Ecto neural progenitor cell (in vitro differentiated cells): ENCODE data around the gene SIAH2.

ENCODE experiments used
- DNase-seq: peaks from one replicate; pipeline ENCODE4 v3.0.0-alpha.2; 2018; ENCODE audit warnings: low spot score

Gene SIAH2

DNA sequence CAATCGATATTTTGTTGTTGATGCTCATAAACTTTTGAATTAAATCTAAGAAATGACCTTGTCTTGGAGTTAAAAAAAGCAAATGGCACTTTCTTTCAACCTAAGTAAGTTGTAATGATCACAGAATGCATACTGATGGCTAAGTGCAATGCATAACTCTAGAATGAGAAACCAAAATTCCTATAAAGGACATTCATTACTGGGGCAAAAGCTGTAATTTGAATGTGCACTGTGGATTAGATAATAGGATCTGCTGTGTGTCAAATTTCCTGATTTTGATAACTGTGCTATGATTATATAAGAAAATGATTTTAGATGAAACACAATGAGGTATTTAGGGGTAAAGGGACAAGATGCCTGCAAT, 14.3 kb downstream of the SIAH2 start:
- DNase-seq: no peak

DNA sequence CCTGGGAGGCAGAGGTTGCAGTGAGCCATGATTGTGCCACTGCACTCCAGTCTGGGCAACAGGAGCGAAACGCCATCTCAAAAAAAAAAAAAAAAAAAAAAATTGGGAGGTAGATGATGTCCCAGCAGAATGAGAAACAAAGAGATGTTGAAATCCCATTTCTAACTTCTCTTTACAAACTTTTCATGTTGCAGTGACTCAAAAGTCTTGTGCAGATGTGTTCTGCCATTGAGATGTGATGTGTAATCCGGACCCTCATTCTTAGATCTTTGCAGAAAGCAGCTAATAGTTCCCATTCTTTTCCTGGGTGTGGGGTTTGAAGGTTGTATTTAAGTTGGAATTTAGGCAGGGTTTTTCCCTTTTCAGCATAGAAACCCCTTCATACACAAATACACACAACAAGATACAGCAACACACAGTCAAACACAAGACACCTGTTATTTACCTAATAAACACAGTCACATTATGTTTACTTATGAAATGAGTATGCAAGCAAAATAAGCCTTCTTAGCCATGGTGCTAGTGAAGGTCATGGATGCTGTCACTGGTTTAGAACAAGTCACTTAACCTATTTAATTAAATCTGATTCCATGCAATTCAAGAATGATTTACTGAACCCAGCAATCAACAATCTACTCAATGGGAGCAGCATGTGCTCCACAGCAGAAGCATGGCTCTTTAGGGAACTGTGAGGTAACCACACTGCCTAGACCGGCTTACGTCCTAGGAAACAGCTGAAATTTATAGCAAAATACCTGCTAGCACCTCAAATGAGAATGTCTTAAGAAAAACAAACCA, 14.9 kb downstream of the SIAH2 start:
- no peak for DNase-seq

DNA sequence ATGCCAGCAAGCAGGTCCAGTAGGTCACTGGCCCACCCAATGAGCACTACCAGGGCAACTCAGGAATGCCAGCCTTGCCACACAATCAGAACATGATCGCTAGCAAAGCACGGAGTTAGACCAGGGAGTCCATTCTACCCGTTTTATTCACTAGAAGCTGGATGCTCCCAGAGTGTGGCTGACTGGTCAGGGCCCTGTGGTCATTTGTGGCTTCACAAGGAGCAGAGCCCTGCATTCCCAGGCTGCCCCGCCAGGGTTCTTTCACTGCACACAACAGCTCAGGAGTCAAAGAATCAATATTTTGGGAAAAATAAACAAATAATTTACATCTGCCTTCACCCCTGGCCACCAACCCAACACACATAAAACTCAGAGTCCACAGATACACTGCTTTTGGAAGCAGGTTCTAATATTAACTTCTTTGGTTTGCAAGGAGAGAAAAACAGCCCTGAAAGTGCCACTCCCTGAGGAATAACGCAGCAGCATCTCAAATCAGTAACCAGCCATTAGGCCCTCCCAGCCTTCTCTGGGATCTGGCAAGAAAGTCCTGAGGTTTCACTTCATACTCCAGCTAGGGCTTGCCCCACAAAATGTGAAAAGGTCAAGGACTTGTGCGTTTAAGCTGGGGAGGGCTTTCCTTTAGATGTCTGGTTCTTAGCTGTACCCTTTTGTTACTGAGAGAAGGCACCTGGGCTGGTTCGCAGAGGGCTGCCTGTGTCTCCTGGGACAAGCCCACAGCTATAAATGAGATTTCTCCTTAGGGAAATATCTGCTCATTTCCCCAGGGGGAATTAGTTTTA, 16.0 kb downstream of the SIAH2 start:
- DNase-seq: no peak

DNA sequence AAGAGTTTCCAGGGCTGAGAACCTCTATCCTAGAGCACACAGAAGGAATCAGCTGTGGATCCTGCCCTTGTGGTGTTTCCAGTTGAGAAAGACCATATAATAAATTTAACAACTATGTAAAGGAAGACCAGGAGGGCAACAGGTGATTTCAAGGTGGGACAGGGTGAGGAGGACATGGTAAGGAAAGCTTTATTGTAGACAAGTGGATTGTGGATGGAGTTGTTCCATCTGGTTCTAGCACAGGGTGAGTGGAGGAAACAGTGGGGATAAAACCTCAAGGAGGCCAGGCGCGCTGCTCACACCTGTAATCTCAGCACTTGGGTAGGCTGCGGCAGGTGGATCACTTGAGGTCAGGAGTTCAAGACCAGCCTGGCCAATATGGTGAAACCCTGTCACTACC, 17.1 kb downstream of the SIAH2 start:
- DNase-seq: no peak

DNA sequence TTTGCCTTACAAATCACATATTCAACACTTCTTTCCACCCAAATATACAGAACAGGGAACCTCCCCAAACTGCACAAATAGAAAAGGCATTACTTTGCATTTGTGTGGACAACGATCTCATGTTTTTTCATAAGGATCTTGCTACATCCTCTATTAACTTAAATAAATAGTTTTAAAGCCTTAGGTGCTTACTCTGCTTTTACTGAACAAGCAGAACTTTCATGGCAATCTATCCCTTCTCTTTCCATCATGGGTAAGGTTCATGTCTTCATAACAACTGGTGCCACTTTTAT, 18.1 kb downstream of the SIAH2 start:
- no peak for DNase-seq

DNA sequence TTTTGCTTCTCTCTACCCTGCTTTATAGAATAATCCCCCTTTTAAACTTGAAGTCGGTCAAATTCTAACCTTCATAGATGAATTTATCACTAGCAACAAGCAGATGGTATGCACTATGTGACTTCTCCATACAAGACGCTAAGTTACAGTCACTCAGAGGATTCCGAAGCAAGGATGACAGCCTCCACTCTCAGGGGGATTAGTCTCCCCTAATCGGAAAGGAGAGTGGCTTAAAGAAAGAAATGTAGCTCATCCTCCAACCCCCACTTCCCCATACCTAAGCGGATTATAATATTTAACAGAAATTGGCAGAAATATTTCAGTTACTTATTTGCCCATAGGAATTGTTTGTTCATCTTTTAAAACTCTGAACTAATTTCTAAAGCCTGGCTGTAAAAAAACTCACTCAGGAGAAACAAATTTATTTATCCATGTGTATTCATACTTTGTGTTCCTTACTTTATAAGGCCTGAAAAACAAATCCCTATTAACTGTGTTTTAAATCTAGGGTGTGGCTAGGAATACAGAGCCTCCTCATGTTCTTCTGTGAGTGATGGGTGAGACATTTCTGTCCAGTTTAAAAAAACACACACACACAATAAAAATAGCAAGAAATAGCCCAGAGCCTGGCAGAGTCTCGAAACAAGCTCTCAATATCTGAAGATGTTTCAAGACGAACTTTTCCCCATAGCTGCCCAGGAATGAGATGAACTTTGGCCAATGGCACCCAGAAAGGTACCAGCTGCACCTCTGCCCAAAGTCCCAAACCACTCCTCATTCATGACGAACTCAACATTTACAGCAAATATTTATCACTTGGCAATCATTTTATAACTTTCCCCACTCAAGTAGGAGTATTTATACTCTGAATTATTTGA, 18.7 kb downstream of the SIAH2 start:
- DNase-seq: no peak

DNA sequence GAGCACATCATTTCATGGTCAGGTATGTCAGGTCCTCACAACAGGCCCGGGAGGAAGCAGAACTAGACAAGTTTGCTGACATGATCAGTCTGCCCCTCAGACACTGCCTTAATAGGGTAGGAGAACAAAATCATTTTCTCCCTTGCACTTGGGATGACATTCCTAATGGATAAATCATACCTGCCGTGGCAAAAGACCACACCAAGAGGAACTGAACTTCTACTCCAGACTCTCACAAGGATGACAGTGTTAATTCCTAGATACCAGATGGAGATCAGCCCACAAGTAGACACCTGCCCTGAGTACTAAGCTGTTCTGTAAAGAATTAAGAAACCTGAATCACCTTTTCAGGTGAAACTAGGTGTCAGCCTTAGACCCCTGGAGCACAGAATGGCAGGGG, 19.5 kb downstream of the SIAH2 start:
- DNase-seq: no peak

DNA sequence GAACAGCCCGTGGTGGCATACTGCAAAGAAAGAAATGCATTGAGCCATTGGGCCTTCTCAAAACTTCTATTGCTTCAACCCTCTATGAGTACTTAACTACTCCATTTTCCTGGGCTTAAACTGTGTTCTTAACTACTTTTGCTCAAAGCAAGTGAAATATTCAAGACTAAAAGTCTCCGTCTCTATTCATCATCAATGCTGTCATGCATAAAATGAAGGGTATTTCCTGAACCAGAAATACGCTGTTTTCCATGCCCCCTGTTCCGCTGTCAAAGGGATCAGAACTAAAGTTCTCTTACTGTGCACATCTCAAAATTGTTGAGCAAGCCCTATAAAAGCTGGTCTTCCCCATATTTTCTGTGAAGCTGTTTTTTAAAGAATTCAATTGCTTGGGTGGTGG, 20.3 kb downstream of the SIAH2 start:
- no peak for DNase-seq

DNA sequence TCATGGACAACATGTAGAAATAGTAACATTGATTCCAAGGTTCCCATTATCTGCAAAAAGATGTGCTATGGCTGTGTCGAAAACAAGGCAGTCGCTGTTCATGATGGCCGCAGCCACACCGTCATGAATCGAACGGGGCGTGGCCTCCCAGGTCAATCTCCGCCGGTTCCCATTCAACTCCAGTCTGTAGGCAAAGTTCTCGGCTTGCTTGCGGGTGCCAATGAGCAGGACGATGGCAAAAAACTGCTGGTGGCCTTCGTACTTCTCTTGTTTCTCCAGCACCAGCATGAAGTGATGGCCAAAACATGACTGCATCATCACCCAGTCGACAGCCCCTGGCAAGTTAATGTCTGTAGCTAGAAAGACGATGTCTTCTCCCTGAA, 20.8 kb downstream of the SIAH2 start:
- DNase-seq: no peak

DNA sequence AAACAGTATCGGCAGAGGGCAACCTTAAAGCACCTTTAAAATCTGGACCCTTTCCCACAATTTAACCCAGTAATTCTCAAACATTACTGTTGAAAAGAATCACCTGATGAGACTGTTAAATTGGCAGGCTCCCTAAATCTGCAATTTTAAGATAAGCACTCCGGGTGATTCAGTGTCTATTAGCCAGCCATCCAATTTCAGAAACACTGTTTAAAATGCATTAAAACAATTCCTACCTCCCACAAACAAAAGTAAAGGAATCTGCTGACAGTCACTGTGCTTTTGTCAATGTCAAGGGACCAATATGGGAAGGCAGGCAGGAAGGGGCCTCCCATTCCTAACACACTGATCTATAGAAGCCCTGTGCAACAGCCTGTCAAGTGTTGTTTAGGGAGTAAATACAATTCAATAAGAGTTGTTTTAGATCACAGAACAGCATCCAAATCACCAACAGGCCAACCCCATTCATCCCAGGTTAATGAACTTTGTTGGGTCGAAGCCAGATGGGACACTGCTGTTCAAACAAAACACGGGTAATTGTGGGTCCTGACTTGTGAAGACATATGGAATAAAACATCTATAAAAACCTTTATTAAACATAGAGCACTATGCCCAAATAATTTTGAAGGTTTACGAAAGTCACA, 21.4 kb downstream of the SIAH2 start:
- DNase-seq: no peak

DNA sequence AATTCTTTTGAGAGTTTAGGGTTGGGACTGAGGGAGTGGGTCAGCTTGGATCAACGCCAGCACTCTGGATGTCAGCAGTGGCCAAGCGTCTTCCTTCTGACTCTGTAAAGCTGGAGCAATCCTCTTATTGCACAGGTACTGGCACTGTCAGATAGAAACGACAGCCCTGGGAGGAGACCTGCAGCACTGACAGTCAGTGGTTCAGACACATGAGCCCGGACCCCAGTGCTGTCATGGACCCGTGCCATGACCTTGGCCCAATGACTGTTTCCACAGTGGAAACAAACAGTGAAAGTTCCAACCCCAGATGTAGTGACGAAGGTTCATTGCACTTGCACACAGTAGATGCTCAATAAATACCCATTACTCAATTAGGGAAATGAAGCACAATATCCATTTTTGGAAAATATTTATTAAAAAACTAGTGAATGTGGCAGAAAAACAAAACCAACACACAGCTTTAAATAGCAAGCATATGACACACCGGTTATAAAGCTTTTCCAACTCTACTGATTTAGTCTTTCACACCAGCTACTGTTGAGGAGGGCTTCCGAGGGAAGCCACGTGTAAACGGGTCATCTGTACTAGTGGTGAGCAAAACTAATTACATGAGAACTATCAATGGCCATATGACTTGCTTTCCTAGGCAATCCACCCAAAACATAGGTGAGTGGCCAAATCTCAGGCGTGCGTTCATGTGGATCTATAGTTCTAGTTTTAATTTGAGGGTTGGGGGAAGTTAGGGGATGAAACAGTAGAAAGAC, 22.1 kb downstream of the SIAH2 start:
- no peak for DNase-seq

DNA sequence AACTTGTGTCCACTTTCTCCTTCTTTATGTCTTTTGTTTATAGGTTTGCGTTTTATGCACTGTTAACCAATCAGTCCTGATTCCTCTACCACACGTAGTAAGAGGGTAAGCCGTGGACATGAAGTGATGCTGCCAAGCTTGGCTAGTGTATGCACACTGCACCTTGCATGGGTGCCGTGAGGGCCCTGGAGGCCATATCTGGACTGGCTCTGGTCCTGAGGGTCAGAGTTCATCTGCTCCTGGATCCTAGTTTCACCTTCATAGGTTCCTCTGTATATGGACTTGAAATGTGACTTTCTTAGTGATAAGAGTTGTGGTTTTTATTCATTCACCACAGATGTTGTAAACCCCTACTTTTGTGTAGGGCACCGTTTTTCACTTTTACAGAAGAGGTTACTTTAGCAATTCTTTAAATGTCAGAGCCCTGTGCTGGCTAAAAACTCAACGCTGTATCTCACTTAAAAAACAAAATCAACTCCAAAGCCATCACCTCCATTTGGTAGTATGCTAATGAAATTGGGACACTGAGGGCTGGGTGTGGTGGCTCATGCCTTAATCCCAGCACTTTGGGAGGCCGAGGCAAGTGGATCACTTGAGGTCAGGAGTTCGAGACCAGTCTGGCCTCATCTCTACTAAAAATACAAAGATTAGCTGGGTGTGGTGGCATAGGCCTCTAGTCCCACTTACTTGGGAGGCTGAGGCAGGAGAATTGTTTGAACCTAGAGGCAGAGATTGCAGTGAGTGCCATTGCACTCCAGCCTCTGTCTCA, 22.9 kb downstream of the SIAH2 start:
- no peak for DNase-seq

DNA sequence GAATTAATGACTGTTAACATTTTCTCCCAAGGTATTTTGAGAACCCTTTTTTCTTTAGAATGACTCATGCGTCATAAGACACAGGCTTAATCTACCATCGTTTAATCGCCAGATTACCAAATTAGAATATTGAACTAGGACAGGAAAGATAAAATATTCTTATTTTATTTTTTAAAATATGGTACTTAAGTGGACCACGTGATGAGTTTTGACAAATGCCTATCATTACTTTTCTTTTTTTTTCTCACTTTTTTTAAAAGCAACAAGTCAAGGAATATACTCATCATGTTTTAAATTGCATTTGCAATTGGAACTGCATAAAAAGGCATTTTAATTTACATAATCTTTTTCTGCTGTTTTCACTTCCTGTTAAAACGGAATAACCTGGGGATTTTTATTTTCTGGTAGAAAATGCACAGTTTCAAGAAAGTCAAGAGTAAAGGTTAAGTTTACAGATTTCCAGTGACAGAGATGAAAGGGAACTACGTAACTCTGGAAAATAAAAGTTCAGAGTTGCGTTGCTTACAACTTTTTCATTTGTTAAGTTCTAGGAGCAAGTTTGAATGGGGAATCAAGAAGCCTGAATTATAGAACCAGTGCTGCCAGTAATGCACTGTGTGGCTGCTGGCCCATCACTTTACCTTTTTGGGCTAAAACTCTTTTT, 23.6 kb downstream of the SIAH2 start:
- no peak for DNase-seq

DNA sequence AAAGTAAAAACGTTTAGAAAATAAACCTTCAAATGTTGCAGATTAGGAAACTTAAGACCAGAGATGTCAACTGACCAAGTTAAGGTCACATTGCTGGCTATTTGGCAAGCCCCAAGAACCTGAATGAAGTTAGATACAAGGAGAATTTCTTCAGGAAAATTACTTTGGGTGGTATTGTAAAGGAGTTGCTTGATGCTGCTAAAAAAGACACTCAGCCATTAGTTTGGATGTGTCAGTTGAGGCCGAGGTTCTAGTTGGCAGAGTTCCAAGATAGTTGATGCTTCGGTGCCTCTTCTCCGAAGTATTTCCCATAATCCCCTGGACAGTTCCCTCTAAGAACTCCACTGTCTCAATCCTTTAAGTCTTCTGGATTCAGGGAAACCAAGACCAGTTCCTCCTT, 24.3 kb downstream of the SIAH2 start:
- no peak for DNase-seq

DNA sequence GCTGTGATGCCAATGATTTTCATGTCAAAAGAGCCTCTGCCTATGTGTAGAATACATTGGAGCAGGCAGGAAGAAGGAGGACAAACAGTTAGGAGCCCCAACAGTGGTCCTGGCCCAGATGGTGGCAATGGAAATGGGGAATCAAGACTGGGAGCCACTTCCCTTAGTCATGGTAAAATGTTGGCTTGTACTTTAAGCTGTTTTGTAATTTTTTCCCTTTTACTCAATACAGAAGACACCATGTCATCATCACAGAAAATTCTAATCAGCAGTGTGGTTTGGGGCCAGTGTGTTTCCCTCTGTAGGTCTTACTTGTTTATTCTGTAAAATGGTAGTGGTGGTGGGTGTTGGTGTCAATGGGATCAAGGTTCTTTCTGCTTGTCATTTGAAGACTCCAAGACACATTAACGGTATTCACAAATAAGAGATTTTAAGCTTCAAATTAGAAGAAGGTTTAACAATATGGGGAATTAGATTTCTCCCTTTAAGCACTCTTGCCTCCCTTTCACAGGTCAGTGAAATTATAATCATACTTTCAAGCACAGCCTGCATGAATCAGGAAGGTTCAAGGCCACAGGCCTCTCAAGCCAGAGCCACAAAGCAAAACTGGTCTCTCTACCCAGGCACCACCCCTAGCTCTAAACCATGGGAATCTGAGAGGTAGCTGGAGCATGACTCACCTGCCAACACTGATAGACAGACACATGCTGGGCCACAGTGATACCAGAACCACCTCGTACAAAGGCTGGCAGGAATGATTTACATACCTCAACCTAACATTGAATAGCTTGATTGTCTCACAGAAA, 24.9 kb downstream of the SIAH2 start:
- DNase-seq: no peak

DNA sequence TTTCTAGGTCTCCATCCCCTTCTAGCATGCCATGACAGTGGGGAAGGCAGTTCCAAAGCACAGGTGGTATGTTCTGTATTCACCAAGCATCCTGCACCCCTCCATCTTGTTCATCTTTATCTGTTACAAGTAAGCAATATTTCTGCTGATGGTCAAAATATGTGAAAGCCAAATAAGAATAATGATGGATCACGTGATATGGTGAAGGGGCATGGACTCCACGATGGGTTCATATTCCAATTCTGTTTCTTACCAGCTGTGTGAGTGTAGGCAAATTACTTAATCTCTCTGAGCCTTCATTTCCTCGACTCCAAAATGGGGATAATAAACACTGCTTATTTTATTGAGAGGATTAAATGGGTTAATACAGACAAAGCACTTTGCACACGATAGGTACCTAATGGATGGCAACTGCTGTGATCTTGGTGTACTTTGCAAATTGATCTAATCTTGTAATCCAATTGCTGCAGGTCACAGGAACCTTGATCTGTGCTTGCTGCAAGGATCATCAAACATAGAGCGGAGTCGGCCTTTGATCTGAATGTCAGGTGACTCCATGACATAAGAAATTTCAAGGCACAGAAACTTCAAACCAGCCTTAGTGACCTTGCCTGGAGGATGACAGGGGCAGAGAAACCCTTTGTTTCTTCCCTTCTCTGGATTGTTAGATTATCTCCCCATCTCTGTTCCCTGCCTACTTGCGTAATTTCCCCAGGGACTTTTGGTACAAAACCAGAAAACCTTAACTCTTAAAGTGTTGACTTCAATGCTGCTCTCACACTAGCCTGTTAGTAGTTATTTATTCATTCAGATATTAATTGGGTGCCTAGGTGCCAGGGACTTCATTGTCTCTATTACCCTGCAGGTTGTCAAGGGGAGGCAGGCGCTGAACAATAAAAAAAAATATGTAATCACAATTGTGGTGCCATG, 25.8 kb downstream of the SIAH2 start:
- DNase-seq: no peak

DNA sequence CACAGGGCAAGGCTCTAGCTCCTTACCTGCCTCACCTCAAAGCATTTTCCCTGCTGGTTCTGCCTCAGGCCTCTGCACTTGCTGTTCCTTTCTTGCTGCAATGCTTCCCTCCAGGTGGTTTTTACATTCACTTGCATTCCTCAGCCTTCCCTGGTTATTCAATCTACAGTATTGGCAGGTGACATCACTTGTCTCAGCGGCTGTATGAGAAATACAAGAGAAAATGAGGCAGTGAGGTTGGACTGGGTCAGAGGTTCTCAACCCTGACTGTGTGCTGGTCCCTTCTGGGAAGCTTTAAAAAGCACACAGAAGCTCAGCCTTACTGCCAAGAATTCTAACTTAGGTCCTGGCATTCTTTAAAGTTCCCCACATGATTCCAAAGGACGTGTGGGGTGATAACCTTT, 26.7 kb downstream of the SIAH2 start:
- no peak for DNase-seq

DNA sequence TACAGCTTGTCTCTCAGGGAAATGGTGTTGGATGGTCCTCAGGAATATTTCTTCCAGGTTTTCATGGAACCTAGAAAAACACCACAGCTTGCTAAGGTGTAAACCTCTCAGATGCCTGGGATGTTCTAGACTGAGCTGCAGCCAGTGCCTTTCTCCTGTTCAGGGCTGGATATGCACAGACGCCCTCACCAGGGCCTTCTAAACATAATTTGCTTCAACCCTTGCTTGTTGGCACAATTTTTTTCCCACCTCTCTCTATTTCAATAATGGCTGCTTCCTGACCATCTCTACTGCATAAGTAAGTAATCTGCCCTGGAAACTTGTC, 28.2 kb downstream of the SIAH2 start:
- no peak for DNase-seq
